ENCODE data around the gene BRWD1.

The BRWD1 gene

GRCh38 chr21:39336457-39337008 lies 23.1 kb upstream of the BRWD1 start:
- Mint-ChIP-seq H3K27me3 (ENCODE audit: low read depth, poor library complexity) (peaks cover 4% of the 10 kb centered on the region), H3K4me1 (peaks cover 9% of the 10 kb centered on the region), H3K27ac (no peak overlapping the region), H3K9me3 (no peaks in the 10 kb centered on the region), H3K4me3 (no peak overlapping the region), H3K36me3 (ENCODE audit: low read depth) (peaks cover 15% of the 10 kb centered on the region)
- TF ChIP-seq, protein P1, sequence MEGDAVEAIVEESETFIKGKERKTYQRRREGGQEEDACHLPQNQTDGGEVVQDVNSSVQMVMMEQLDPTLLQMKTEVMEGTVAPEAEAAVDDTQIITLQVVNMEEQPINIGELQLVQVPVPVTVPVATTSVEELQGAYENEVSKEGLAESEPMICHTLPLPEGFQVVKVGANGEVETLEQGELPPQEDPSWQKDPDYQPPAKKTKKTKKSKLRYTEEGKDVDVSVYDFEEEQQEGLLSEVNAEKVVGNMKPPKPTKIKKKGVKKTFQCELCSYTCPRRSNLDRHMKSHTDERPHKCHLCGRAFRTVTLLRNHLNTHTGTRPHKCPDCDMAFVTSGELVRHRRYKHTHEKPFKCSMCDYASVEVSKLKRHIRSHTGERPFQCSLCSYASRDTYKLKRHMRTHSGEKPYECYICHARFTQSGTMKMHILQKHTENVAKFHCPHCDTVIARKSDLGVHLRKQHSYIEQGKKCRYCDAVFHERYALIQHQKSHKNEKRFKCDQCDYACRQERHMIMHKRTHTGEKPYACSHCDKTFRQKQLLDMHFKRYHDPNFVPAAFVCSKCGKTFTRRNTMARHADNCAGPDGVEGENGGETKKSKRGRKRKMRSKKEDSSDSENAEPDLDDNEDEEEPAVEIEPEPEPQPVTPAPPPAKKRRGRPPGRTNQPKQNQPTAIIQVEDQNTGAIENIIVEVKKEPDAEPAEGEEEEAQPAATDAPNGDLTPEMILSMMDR (IDR thresholded peaks at IDR 0.05), result no peak
- DNase-seq, result no peak

DNA sequence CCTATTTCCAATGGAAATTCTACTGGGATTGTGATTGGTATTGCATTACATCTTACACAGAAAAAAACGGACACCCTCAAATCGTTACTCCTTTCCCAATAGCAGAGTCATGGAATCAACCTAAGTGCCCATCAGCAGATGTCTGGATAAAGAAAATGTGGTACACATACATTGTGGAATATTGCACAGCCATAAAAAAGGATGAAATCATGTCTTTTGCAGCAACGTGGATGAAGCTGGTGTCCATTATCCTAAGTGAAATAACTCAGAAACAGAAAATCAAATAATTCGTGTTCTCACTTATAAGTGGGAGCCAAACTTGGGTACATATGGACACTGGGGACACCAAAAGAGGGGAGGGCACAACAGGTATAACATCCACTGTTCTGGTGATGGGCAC lies 21.2 kb upstream of the BRWD1 start:
- TF ChIP-seq, protein P1 (IDR thresholded peaks at IDR 0.05), result no peak
- Mint-ChIP-seq H3K27me3 (ENCODE audit: low read depth, poor library complexity) (peaks cover 4% of the 10 kb centered on the region), H3K36me3 (ENCODE audit: low read depth) (peaks cover 5% of the 10 kb centered on the region), H3K9me3 (no peaks in the 10 kb centered on the region), H3K27ac (no peak overlapping the region), H3K4me3 (no peak overlapping the region), H3K4me1 (peaks cover 9% of the 10 kb centered on the region)
- no peak for DNase-seq

GRCh38 chr21:39332175-39332574 lies 18.7 kb upstream of the BRWD1 start:
- H3K4me1 Mint-ChIP-seq, result peaks cover 9% of the 10 kb centered on the region
- H3K27me3 Mint-ChIP-seq (ENCODE audit: low read depth, poor library complexity), result peaks cover 4% of the 10 kb centered on the region
- TF ChIP-seq, protein P1 (IDR thresholded peaks at IDR 0.05), result no peak
- H3K27ac Mint-ChIP-seq, result no peak overlapping the region
- no peak overlapping the region for H3K4me3 Mint-ChIP-seq
- no peaks in the 10 kb centered on the region for H3K9me3 Mint-ChIP-seq
- DNase-seq, result no peak
- no peaks in the 10 kb centered on the region for H3K36me3 Mint-ChIP-seq (ENCODE audit: low read depth)

DNA sequence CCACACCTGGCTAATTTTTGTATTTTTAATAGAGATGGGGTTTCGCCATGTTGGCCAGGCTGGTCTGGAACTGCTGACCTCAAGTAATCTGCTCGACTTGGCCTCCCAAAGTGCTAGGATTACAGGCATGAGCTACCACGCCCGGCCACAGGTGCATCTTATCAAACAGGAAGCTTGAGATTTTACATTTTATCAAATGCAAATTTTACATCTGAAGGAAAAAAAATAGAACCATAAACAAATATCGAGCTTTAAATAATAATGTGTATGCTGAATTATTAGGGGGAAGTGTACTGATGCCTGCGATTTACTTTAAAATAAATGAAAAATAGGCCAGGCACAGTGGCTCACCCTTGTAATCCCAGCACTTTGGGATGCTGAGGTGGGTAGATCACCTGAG lies 16.6 kb upstream of the BRWD1 start:
- peaks cover 9% of the 10 kb centered on the region for H3K4me1 Mint-ChIP-seq
- no peak overlapping the region for H3K4me3 Mint-ChIP-seq
- H3K27me3 Mint-ChIP-seq (ENCODE audit: low read depth, poor library complexity), result peaks cover 7% of the 10 kb centered on the region
- TF ChIP-seq, protein P1 (IDR thresholded peaks at IDR 0.05), result no peak
- no peak for DNase-seq
- H3K27ac Mint-ChIP-seq, result no peak overlapping the region
- no peaks in the 10 kb centered on the region for H3K9me3 Mint-ChIP-seq
- no peaks in the 10 kb centered on the region for H3K36me3 Mint-ChIP-seq (ENCODE audit: low read depth)

GRCh38 chr21:39327727-39328126 lies 14.3 kb upstream of the BRWD1 start:
- no peaks in the 10 kb centered on the region for H3K36me3 Mint-ChIP-seq (ENCODE audit: low read depth)
- H3K4me3 Mint-ChIP-seq, result no peak overlapping the region
- TF ChIP-seq, protein P1 (IDR thresholded peaks at IDR 0.05), result no peak
- H3K4me1 Mint-ChIP-seq, result peaks cover 10% of the 10 kb centered on the region
- H3K27ac Mint-ChIP-seq, result no peak overlapping the region
- H3K27me3 Mint-ChIP-seq (ENCODE audit: low read depth, poor library complexity), result peaks cover 7% of the 10 kb centered on the region
- no peaks in the 10 kb centered on the region for H3K9me3 Mint-ChIP-seq
- no peak for DNase-seq

- peaks cover 6% of the 10 kb centered on the region for H3K4me1 Mint-ChIP-seq
- no peaks in the 10 kb centered on the region for H3K9me3 Mint-ChIP-seq
- H3K36me3 Mint-ChIP-seq (ENCODE audit: low read depth), result no peaks in the 10 kb centered on the region
- TF ChIP-seq, protein P1 (IDR thresholded peaks at IDR 0.05), result no peak
- no peak overlapping the region for H3K4me3 Mint-ChIP-seq
- H3K27ac Mint-ChIP-seq, result no peak overlapping the region
- DNase-seq, result no peak
- peaks cover 3% of the 10 kb centered on the region for H3K27me3 Mint-ChIP-seq (ENCODE audit: low read depth, poor library complexity)
Measured at GRCh38 chr21:39326607-39327307, 13.3 kb upstream of the BRWD1 start.

Data from nephron progenitor cell (in vitro differentiated cells).